Neural crest cell (in vitro differentiated cells): ENCODE data around the gene EIF6. TPM values are rescaled to one million over a fixed set of nuclear protein-coding genes. Genes with fewer than 3 reads are reported as not detected.

Experiments used
- DNase-seq: peaks from one replicate; pipeline ENCODE4 v3.0.0; 2021; ENCODE audit warnings: low read depth, mixed read lengths, low spot score
- H3K27ac Mint-ChIP-seq: one replicate; pipeline ENCODE4 v1.8.0; 2021; ENCODE audit warnings: mild to moderate bottlenecking, mixed read lengths; ENCODE audit not compliant: unreplicated experiment
- H3K27me3 Mint-ChIP-seq: 2 replicates; pipeline ENCODE4 v1.8.0; 2021; ENCODE audit warnings: low read depth, mild to moderate bottlenecking, mixed read lengths
- H3K36me3 Mint-ChIP-seq: 2 replicates; pipeline ENCODE4 v1.8.0; 2021; ENCODE audit warnings: low read depth, mild to moderate bottlenecking, mixed read lengths
- H3K4me1 Mint-ChIP-seq: 2 replicates; pipeline ENCODE4 v1.8.0; 2021; ENCODE audit warnings: mixed read lengths
- H3K4me3 Mint-ChIP-seq: one replicate; pipeline ENCODE4 v1.8.0; 2021; ENCODE audit warnings: mild to moderate bottlenecking, mixed read lengths
- H3K9me3 Mint-ChIP-seq: 2 replicates; pipeline ENCODE4 v1.8.0; 2021; ENCODE audit warnings: mixed read lengths
- total RNA-seq: library from RNA; stranded (reverse); gene quantifications from 2 replicates; pipeline ENCODE4 v1.2.1, GENCODE V29; 2021
- TF ChIP-seq, protein P1 (sequence below): fragments of 200-600 bp; sonication (generic); conservative IDR thresholded peaks from 2 replicates; pipeline ENCODE4 v1.5.0; 2021; ENCODE audit warnings: antibody characterized with exemption, mild to moderate bottlenecking

EIF6 gene
- total RNA-seq, 1 donor from 2014 or later, result 112 TPM

DNA sequence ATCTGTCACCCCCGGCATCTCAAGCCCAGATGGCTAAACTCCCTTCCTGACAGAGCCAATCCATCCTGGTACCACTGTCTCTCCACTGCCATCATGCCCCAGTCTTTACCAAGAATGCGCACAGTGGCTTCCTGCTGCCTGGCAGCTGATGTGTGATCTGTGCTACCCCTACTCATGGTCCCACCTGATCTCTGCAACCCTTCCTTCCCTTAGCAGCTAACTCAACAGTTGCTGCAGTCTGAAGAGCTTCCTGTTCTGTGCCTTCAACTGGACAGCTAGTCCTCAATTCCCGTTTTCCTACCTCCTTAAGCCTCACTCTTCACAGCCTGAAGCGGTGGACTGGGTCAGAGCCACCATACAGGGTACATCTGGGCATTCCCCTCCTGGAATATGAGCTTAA is 15.2 kb upstream of the EIF6 start:
- peaks cover 6% of the 10 kb centered on the region for H3K27me3 Mint-ChIP-seq
- peak overlapping the region; percentile 74 for H3K27ac Mint-ChIP-seq
- TF ChIP-seq, protein P1, sequence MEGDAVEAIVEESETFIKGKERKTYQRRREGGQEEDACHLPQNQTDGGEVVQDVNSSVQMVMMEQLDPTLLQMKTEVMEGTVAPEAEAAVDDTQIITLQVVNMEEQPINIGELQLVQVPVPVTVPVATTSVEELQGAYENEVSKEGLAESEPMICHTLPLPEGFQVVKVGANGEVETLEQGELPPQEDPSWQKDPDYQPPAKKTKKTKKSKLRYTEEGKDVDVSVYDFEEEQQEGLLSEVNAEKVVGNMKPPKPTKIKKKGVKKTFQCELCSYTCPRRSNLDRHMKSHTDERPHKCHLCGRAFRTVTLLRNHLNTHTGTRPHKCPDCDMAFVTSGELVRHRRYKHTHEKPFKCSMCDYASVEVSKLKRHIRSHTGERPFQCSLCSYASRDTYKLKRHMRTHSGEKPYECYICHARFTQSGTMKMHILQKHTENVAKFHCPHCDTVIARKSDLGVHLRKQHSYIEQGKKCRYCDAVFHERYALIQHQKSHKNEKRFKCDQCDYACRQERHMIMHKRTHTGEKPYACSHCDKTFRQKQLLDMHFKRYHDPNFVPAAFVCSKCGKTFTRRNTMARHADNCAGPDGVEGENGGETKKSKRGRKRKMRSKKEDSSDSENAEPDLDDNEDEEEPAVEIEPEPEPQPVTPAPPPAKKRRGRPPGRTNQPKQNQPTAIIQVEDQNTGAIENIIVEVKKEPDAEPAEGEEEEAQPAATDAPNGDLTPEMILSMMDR, result no peak
- H3K36me3 Mint-ChIP-seq, result no peaks in the 10 kb centered on the region
- no peak overlapping the region for H3K4me3 Mint-ChIP-seq
- H3K9me3 Mint-ChIP-seq, result no peaks in the 10 kb centered on the region
- H3K4me1 Mint-ChIP-seq, result peaks cover 5% of the 10 kb centered on the region
- DNase-seq, result no peak

DNA sequence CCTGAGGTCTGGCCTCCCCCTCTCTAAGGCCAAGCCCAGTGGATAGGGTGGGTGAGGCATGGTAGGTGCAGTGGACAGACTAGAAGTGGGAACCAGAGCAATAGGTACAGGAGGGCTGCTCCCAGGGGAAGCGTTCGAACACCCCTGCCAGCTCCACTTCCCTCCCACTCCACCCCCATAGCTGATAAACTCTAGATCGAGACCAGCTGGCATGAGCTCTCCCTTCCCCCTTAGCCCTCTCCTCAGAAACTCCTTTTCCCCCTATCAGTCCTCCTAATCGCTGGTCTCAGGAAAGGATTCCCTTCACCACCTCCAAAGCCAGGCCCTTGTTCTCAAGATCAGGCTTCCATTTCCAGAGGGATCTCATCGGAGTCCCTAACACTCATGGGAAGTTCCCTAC is 13.7 kb upstream of the EIF6 start:
- DNase-seq, result no peak
- TF ChIP-seq, protein P1, result no peak
- H3K9me3 Mint-ChIP-seq, result no peaks in the 10 kb centered on the region
- H3K4me3 Mint-ChIP-seq, result no peak overlapping the region
- H3K4me1 Mint-ChIP-seq, result no peaks in the 10 kb centered on the region
- no peak overlapping the region for H3K27ac Mint-ChIP-seq
- H3K27me3 Mint-ChIP-seq, result peaks cover 6% of the 10 kb centered on the region
- H3K36me3 Mint-ChIP-seq, result no peaks in the 10 kb centered on the region

DNA sequence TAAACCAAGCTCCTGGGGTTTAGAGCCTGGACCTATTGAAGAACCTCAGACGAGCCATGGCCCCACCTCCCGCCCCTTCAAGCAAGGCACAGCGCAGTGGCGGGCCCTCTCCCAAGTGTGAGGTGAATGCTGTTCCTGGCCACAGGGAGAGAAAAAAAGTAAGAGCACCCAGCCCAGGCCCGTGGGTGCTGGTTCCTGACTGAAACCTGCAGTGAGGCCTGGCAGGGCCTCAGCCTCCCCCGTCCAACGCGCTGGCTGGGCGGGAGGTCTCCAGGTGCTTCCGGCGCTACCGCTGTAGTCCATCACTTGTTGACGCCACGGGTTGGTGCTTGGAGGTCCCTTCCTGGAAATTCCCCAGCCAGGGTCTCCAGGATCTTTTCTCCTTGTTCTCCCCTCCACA is 13.2 kb upstream of the EIF6 start:
- Mint-ChIP-seq H3K9me3 (no peaks in the 10 kb centered on the region), H3K27me3 (peaks cover 6% of the 10 kb centered on the region)
- TF ChIP-seq, protein P1, result no peak

DNA sequence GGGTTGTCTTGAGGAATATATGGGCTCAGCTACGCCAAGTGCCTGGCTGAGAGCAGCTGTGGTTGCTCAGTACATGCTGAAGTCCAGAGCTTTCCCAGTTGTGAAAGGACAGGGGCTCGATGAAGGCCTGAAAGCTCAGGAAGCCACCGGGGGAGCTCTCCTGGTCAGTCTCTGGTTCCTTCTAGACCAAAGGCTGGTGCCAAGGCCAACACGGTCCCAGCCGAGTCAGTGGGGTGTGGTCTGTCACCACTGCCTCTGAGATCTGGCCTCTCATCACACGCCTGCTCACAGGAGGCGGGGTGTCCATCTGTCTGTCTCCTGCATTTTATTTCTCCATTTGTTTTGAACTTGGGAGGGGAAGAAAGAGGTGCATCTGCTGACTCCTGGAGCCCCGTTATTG is 12.6 kb upstream of the EIF6 start:
- H3K4me3 Mint-ChIP-seq, result no peak overlapping the region
- no peak for DNase-seq
- H3K27me3 Mint-ChIP-seq, result peaks cover 6% of the 10 kb centered on the region
- H3K4me1 Mint-ChIP-seq, result no peaks in the 10 kb centered on the region
- TF ChIP-seq, protein P1, result no peak
- no peaks in the 10 kb centered on the region for H3K9me3 Mint-ChIP-seq
- H3K27ac Mint-ChIP-seq, result no peak overlapping the region
- H3K36me3 Mint-ChIP-seq, result no peaks in the 10 kb centered on the region

More for the DNA sequence above, 13.2 kb upstream of the EIF6 start:
- no peak for DNase-seq
- no peak overlapping the region for H3K27ac Mint-ChIP-seq
- no peak overlapping the region for H3K4me3 Mint-ChIP-seq
- H3K4me1 Mint-ChIP-seq, result no peaks in the 10 kb centered on the region
- H3K36me3 Mint-ChIP-seq, result no peaks in the 10 kb centered on the region

DNA sequence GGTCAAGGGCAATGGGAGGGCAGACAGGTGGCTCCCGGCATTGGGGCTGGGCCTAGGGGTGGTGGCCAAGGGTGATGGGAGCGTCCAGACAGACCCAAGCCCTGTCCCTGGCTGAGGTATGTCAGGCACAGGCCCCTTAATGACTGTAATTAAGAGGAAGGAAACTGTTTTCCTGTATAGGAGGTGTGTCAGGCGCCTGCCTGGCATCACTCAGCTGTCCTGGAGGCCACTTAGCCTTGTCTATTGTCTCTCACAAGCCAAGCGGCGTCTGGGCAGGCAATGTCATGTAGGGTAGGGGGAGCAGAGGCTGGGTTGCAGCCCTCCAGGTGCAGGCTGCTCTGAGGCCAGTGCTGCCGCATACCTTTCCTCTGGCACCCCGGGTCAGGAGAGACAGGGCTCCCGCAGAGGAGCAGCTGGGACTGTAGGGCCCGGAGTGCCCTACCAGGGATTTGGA is 11.6 kb upstream of the EIF6 start:
- H3K27ac Mint-ChIP-seq, result no peak overlapping the region
- no peaks in the 10 kb centered on the region for H3K9me3 Mint-ChIP-seq

More for the DNA sequence above, 11.6 kb upstream of the EIF6 start:
- no peak for DNase-seq
- no peak overlapping the region for H3K4me3 Mint-ChIP-seq
- H3K27me3 Mint-ChIP-seq, result peaks cover 6% of the 10 kb centered on the region
- TF ChIP-seq, protein P1, result no peak
- no peaks in the 10 kb centered on the region for H3K36me3 Mint-ChIP-seq
- no peaks in the 10 kb centered on the region for H3K4me1 Mint-ChIP-seq
